Right lobe of liver (tissue), 6 donors: ENCODE data around the gene MAP1B. TPM values are rescaled to one million over a fixed set of nuclear protein-coding genes. Genes with fewer than 3 reads are reported as not detected.
A peak's percentile ranks its signal among the peaks of the same experiment; 100 is the strongest.

ENCODE experiments used
- ATAC-seq, 4 donors: fragments of 200-7000 bp; cut with Tn5 transposase; one replicate each; pipeline ENCODE4 v1.9.1; 2020; ENCODE audit warnings: mild to moderate bottlenecking in 4 of 4, moderate library complexity in 4 of 4
- DNase-seq, 3 donors: peaks; one replicate each; pipeline ENCODE4 v3.0.0-alpha.2; 2020
- H3K27ac ChIP-seq, 3 donors: fragments of 200-600 bp; one replicate each; pipeline ENCODE4 v1.8.0; 2022
- H3K27me3 ChIP-seq, 2 donors: fragments of 200-600 bp; one replicate each; pipeline ENCODE4 v1.8.0; 2022
- H3K36me3 ChIP-seq, 4 donors: fragments of 200-600 bp; sonication (generic) in 1 of 4; one replicate each; pipeline versions ENCODE4 v1.5.1 to v1.8.0; 2017 to 2022; ENCODE audit warnings: control low read depth in 1 of 4
- H3K4me1 ChIP-seq, 4 donors: fragments of 200-600 bp; sonication (generic) in 1 of 4; one replicate each; pipeline versions ENCODE4 v1.5.1 to v1.8.0; 2017 to 2022; ENCODE audit warnings: control low read depth in 1 of 4
- H3K4me3 ChIP-seq, 3 donors: fragments of 200-600 bp; one replicate each; pipeline ENCODE4 v1.8.0; 2022
- H3K9me3 ChIP-seq, 4 donors: fragments of 200-600 bp; sonication (generic) in 1 of 4; one replicate each; pipeline versions ENCODE4 v1.5.1 to v1.8.0; 2017 to 2022; ENCODE audit warnings: control low read depth in 1 of 4
- CTCF ChIP-seq, 4 donors: fragments of 200-600 bp in 3 of 4; fragments of 450-650 bp in 1 of 4; IDR thresholded peaks; one replicate each; pipeline versions ENCODE4 v1.5.1 to v1.8.0; 2016 to 2022; ENCODE audit warnings: antibody characterized with exemption in 4 of 4, mild to moderate bottlenecking in 2 of 4
- POLR2A ChIP-seq: fragments of 450-650 bp; IDR thresholded peaks from one replicate; pipeline ENCODE4 v1.6.1; 2017; ENCODE audit warnings: antibody characterized with exemption, mild to moderate bottlenecking
- WGBS: methylation state at CpG from one replicate; pipeline ENCODE4 v1.1.6; 2018; ENCODE audit warnings: low coverage, low lambda C conversion rate; ENCODE audit not compliant: insufficient coverage; ENCODE audit errors: missing lambda C conversion rate; 5-methylcytosine and 5-hydroxymethylcytosine counted together
- intact Hi-C, 2 donors: fragments of 100-400 bp; cut with DNase I; formaldehyde crosslinking; loops; one replicate each; pipeline versions ENCODE4 v1.11.2 to v1.14.1; 2022
- total RNA-seq, 6 experiments: library from RNA; depleted of rRNA in 2 of 6; stranded (reverse); fragments of >200 nt in 2 of 6; fragmentation: NEBNext Ultra II Directional in 3 of 6; extraction: Animal tissue kit (Norgen Biotek cat#: 25700) in 3 of 6; gene quantifications; one replicate each; pipeline versions ENCODE4 v1.1.0 to v1.2.4, GENCODE V29; 2016 to 2023
- donor health status: DM: no; HTN: yes; CAD: no.
- donor health status: DM: no; HTN: no; CAD: no.
- donor health status: DM: no; HTN: no; CAD: no.
- donor health status: DM: no; HTN: yes; CAD: no.
- donor health status: DM: no; HTN: yes; CAD: no.

Gene MAP1B
- total RNA-seq, 6 experiments from 2014 or later = 2.4 to 14.0 (median 5.3) TPM

GRCh38 chr5:72231991-72232703 lies 124.9 kb downstream of the MAP1B start:
- H3K4me1 ChIP-seq = no peaks in the 10 kb centered on the region
- intact Hi-C loops = no loop called here
- DNase-seq = no peak
- H3K4me3 ChIP-seq = no peak overlapping the region
- no peak for ATAC-seq
- H3K27ac ChIP-seq = no peak overlapping the region
- H3K36me3 ChIP-seq = peaks cover 0 to 12% (median 0%) of the 10 kb centered on the region in 4 donors
- TF ChIP-seq CTCF (IDR thresholded peaks at IDR 0.05) (no peak), POLR2A (no peak)
- no peaks in the 10 kb centered on the region for H3K9me3 ChIP-seq
- H3K27me3 ChIP-seq = no peaks in the 10 kb centered on the region
- WGBS = 65% methylated on average over 6 of the region's 6 CpGs

GRCh38 chr5:72232838-72233237 lies 125.6 kb downstream of the MAP1B start:
- DNase-seq = no peak
- Histone ChIP-seq H3K4me3 (no peak overlapping the region), H3K9me3 (no peaks in the 10 kb centered on the region), H3K27ac (no peak overlapping the region), H3K4me1 (no peaks in the 10 kb centered on the region), H3K27me3 (no peaks in the 10 kb centered on the region), H3K36me3 (peaks cover 0 to 12% (median 0%) of the 10 kb centered on the region in 4 donors)
- no peak for ATAC-seq
- no peak for TF ChIP-seq POLR2A
- 97% methylated on average over 2 of the region's 2 CpGs for WGBS
- intact Hi-C loops = no loop called here

GRCh38 chr5:72233835-72234234 lies 126.6 kb downstream of the MAP1B start:
- intact Hi-C loops = no loop called here
- peaks cover 0 to 6% (median 0%) of the 10 kb centered on the region in 4 donors for H3K36me3 ChIP-seq
- 45% methylated on average over 1 of the region's 1 CpG for WGBS
- H3K4me1 ChIP-seq = no peaks in the 10 kb centered on the region
- no peak overlapping the region for H3K27ac ChIP-seq
- TF ChIP-seq CTCF (IDR thresholded peaks at IDR 0.05) = no peak
- no peak for TF ChIP-seq POLR2A
- H3K4me3 ChIP-seq = no peak overlapping the region
- no peaks in the 10 kb centered on the region for H3K9me3 ChIP-seq
- no peak for ATAC-seq
- H3K27me3 ChIP-seq = no peaks in the 10 kb centered on the region
- no peak for DNase-seq

GRCh38 chr5:72234265-72234700 lies 127.0 kb downstream of the MAP1B start:
- Histone ChIP-seq H3K4me3 (no peak overlapping the region), H3K4me1 (no peaks in the 10 kb centered on the region), H3K27me3 (no peaks in the 10 kb centered on the region), H3K9me3 (no peaks in the 10 kb centered on the region), H3K27ac (no peak overlapping the region), H3K36me3 (peaks cover 0 to 6% (median 0%) of the 10 kb centered on the region in 4 donors)
- ATAC-seq = peak in 3 of 4 donors; percentile 41 to 53 (median 47)
- DNase-seq = no peak
- no peak for TF ChIP-seq POLR2A
- intact Hi-C loops = no loop called here

- peaks cover 0 to 6% (median 0%) of the 10 kb centered on the region in 4 donors for H3K36me3 ChIP-seq
- TF ChIP-seq POLR2A = no peak
- TF ChIP-seq CTCF (IDR thresholded peaks at IDR 0.05) = no peak
- 100% methylated on average over 1 of the region's 1 CpG for WGBS
- no peaks in the 10 kb centered on the region for H3K27me3 ChIP-seq
- no peak for ATAC-seq
- DNase-seq = no peak
- H3K4me1 ChIP-seq = no peaks in the 10 kb centered on the region
- no peak overlapping the region for H3K4me3 ChIP-seq
- no peaks in the 10 kb centered on the region for H3K9me3 ChIP-seq
- no peak overlapping the region for H3K27ac ChIP-seq
- intact Hi-C loops = no loop called here
These were observed 127.6 kb downstream of the MAP1B start for GRCh38 chr5:72234868-72235267.
